Measurements from ENCODE around the gene MYBL2.

Gene MYBL2

GRCh38 chr20:43667341-43668132 is 623 bp downstream of the MYBL2 start:
- Histone ChIP-seq H2AFZ (no peak overlapping the region), H3K9me3 (ENCODE audit: control insufficient read depth, low read length) (no peaks in the 10 kb centered on the region), H3K4me1 (peaks cover 3% of the 10 kb centered on the region), H3K36me3 (ENCODE audit: control insufficient read depth, insufficient read depth, low read length) (no peaks in the 10 kb centered on the region), H3K9ac (no peak overlapping the region), H3K4me2 (ENCODE audit: low read length) (peak overlapping the region; percentile 13), H3K4me3 (ENCODE audit: low read depth, low read length) (no peak overlapping the region), H3K27ac (no peak overlapping the region), H3K79me2 (no peaks in the 10 kb centered on the region), H3K27me3 (ENCODE audit: control insufficient read depth, insufficient read depth, low read length) (no peaks in the 10 kb centered on the region)
- no peak for TF ChIP-seq CTCF (IDR thresholded peaks at IDR 0.05)

GRCh38 chr20:43669332-43669731 is 2.4 kb downstream of the MYBL2 start:
- no peak for TF ChIP-seq CTCF (IDR thresholded peaks at IDR 0.05)
- Histone ChIP-seq H3K4me3 (ENCODE audit: low read depth, low read length) (no peak overlapping the region), H3K27ac (no peak overlapping the region), H3K4me2 (ENCODE audit: low read length) (no peak overlapping the region), H2AFZ (no peak overlapping the region), H3K4me1 (peaks cover 3% of the 10 kb centered on the region), H3K9ac (no peak overlapping the region), H3K36me3 (ENCODE audit: control insufficient read depth, insufficient read depth, low read length) (no peaks in the 10 kb centered on the region), H3K79me2 (no peaks in the 10 kb centered on the region), H3K27me3 (ENCODE audit: control insufficient read depth, insufficient read depth, low read length) (no peaks in the 10 kb centered on the region), H3K9me3 (ENCODE audit: control insufficient read depth, low read length) (no peaks in the 10 kb centered on the region)

- no peaks in the 10 kb centered on the region for H3K36me3 ChIP-seq (ENCODE audit: control insufficient read depth, insufficient read depth, low read length)
- H3K9me3 ChIP-seq (ENCODE audit: control insufficient read depth, low read length) = no peaks in the 10 kb centered on the region
- H3K27ac ChIP-seq = no peak overlapping the region
- peaks cover 3% of the 10 kb centered on the region for H3K4me1 ChIP-seq
- no peak overlapping the region for H3K9ac ChIP-seq
- no peak overlapping the region for H3K4me2 ChIP-seq (ENCODE audit: low read length)
- H3K27me3 ChIP-seq (ENCODE audit: control insufficient read depth, insufficient read depth, low read length) = no peaks in the 10 kb centered on the region
- no peak for TF ChIP-seq CTCF (IDR thresholded peaks at IDR 0.05)
- H3K79me2 ChIP-seq = no peaks in the 10 kb centered on the region
- no peak overlapping the region for H3K4me3 ChIP-seq (ENCODE audit: low read depth, low read length)
- H2AFZ ChIP-seq = no peak overlapping the region
These were observed 3.5 kb downstream of the MYBL2 start for GRCh38 chr20:43670423-43670822.

- Histone ChIP-seq H3K9me3 (ENCODE audit: control insufficient read depth, low read length) (no peaks in the 10 kb centered on the region), H3K9ac (no peak overlapping the region), H3K4me1 (no peaks in the 10 kb centered on the region), H2AFZ (no peak overlapping the region), H3K4me2 (ENCODE audit: low read length) (no peak overlapping the region), H3K79me2 (no peaks in the 10 kb centered on the region), H3K4me3 (ENCODE audit: low read depth, low read length) (no peak overlapping the region), H3K27me3 (ENCODE audit: control insufficient read depth, insufficient read depth, low read length) (no peaks in the 10 kb centered on the region), H3K27ac (no peak overlapping the region), H3K36me3 (ENCODE audit: control insufficient read depth, insufficient read depth, low read length) (no peaks in the 10 kb centered on the region)
- TF ChIP-seq CTCF (IDR thresholded peaks at IDR 0.05) = no peak
These were observed 9.5 kb downstream of the MYBL2 start for GRCh38 chr20:43676368-43676767.

GRCh38 chr20:43680981-43681380 is 14.1 kb downstream of the MYBL2 start:
- no peak overlapping the region for H3K27ac ChIP-seq
- H3K27me3 ChIP-seq (ENCODE audit: control insufficient read depth, insufficient read depth, low read length) = no peaks in the 10 kb centered on the region
- no peaks in the 10 kb centered on the region for H3K36me3 ChIP-seq (ENCODE audit: control insufficient read depth, insufficient read depth, low read length)
- no peak overlapping the region for H3K9ac ChIP-seq
- no peak overlapping the region for H3K4me2 ChIP-seq (ENCODE audit: low read length)
- H3K9me3 ChIP-seq (ENCODE audit: control insufficient read depth, low read length) = no peaks in the 10 kb centered on the region
- H3K4me3 ChIP-seq (ENCODE audit: low read depth, low read length) = no peak overlapping the region
- no peaks in the 10 kb centered on the region for H3K79me2 ChIP-seq
- H3K4me1 ChIP-seq = no peaks in the 10 kb centered on the region
- H2AFZ ChIP-seq = no peak overlapping the region
- TF ChIP-seq CTCF (IDR thresholded peaks at IDR 0.05) = no peak

Measured in parathyroid adenoma (tissue), 2 donors.